ENCODE data around the gene ATP5PB.

DNA sequence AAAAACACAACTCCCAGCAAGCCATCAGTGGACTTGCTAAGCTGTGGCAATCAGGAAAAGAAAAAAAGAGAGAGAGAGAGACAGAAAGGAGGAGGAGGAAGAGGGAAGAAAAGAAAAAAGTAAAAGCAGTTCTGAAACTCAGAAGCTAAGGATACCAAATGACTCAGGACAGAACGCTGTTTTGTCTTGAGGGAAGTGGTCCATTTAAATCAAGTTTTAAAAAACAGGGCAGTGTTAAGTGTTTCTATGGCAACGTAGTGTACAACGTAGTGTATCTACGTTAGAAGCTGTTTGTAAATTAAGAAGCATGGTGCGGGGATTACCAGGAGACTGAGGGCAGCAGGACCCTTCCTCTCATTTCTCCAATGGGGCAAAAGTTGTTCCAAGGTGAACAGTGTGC, 48.3 kb downstream of the ATP5PB start:
- TF ChIP-seq, protein P1, sequence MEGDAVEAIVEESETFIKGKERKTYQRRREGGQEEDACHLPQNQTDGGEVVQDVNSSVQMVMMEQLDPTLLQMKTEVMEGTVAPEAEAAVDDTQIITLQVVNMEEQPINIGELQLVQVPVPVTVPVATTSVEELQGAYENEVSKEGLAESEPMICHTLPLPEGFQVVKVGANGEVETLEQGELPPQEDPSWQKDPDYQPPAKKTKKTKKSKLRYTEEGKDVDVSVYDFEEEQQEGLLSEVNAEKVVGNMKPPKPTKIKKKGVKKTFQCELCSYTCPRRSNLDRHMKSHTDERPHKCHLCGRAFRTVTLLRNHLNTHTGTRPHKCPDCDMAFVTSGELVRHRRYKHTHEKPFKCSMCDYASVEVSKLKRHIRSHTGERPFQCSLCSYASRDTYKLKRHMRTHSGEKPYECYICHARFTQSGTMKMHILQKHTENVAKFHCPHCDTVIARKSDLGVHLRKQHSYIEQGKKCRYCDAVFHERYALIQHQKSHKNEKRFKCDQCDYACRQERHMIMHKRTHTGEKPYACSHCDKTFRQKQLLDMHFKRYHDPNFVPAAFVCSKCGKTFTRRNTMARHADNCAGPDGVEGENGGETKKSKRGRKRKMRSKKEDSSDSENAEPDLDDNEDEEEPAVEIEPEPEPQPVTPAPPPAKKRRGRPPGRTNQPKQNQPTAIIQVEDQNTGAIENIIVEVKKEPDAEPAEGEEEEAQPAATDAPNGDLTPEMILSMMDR (IDR thresholded peaks at IDR 0.05) = no peak
- no peak for TF ChIP-seq POLR2A (IDR thresholded peaks at IDR 0.05)

Data from stomach (tissue), 4 donors.